HCT116 (cell line): ENCODE measurements around the gene MUCL1.

Experiments
- CTCF ChIP-seq, 3 experiments: fragments of 200-600 bp in 1 of 3; sonication (generic) in 1 of 3; IDR thresholded peaks in 2 of 3; conservative IDR thresholded peaks in 1 of 3; 2 replicates each; pipeline ENCODE4 v1.5.1; 2012 to 2017; ENCODE audit warnings: low read depth in 2 of 3, low read length in 2 of 3, antibody characterized with exemption in 1 of 3, borderline replicate concordance in 1 of 3, control low read depth in 1 of 3, mild to moderate bottlenecking in 1 of 3, mixed read lengths in 1 of 3, mixed run types in 1 of 3, moderate library complexity in 1 of 3; ENCODE audit not compliant: insufficient read depth in 1 of 3
- SP1 ChIP-seq: IDR thresholded peaks from 2 replicates; pipeline ENCODE4 v1.6.1; 2012; ENCODE audit warnings: low read depth

DNA sequence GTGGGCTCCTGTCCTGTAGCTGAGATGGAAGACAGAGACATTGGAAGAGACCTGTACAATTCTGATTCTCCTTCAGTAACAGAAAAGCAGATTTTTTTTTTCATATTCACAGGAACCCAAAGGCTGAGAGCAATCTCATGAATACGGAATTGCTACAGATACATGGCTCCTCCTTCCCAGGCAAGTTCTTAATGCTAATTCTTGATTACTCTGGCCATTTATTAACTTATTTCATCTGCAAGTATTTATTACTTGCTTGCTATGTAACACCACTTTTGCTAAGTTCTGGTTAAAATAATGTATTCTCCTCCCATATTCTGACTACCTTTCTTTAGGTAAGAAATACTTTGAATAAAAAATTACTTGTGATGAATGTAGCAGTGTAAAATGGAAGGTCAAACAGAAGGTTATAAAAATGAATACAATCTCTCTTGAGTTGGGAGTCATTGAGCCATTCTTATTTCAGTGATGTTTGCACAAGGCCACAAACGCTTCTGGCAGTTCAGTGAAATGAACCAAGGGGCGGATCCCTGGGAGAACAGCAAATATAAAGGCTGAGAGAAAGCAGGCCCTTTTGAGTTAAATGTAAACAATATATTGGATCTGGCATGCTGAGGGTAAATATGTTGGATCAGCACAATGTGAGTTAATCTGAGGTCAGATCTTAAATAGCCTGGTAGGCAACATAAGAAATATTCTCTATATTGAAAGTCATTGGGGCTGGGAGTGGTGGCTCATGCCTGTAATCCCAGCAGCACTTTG lies 37.6 kb downstream of the MUCL1 start:
- no peak for TF ChIP-seq SP1
- no peak for TF ChIP-seq CTCF (IDR thresholded peaks at IDR 0.05 in 2 of 3, conservative IDR thresholded peaks at IDR 0.05 in 1 of 3; ENCODE audit: borderline replicate concordance in 1 of 3, insufficient read depth in 1 of 3, low read depth in 2 of 3, low read length in 2 of 3)
